SH-SY5Y (cell line): Measurements from ENCODE around the gene U2AF1L4.

ENCODE experiments used
- GATA2 ChIP-seq: IDR thresholded peaks from 2 replicates; pipeline ENCODE4 v1.6.1; 2011; ENCODE audit warnings: mild to moderate bottlenecking, low read depth, low read length
- GATA3 ChIP-seq: IDR thresholded peaks from 2 replicates; pipeline ENCODE4 v1.6.1; 2011; ENCODE audit warnings: low read depth, mild to moderate bottlenecking, low read length, moderate library complexity

- TF ChIP-seq GATA3 (no peak), GATA2 (no peak)
Measured at GRCh38 chr19:35757749-35758608, 12.8 kb upstream of the U2AF1L4 start, which contains the start of gene PROSER3.
